Heart right ventricle (tissue), 16 donors: ENCODE measurements around the gene GSTCD. TPM values are rescaled to one million over a fixed set of nuclear protein-coding genes. Genes with fewer than 3 reads are reported as not detected.

Experiments used
- ATAC-seq, 8 donors: fragments of 200-7000 bp; cut with Tn5 transposase; one replicate each; pipeline ENCODE4 v1.9.1; 2020; ENCODE audit warnings: mild to moderate bottlenecking in 8 of 8, moderate library complexity in 8 of 8, moderate number of reproducible peaks in 1 of 8
- DNase-seq, 2 donors: peaks; one replicate each; pipeline ENCODE4 v3.0.0-alpha.2; 2020
- H3K27ac ChIP-seq, 10 donors: fragments of 200-600 bp; sonication (generic) in 2 of 10; one replicate each; pipeline versions ENCODE4 v1.5.0 to v1.8.0; 2020 to 2022; ENCODE audit warnings: mild to moderate bottlenecking in 3 of 10
- H3K27me3 ChIP-seq, 7 donors: fragments of 200-600 bp; one replicate each; pipeline ENCODE4 v1.8.0; 2021 to 2022; ENCODE audit warnings: mild to moderate bottlenecking in 2 of 7
- H3K36me3 ChIP-seq, 9 donors: fragments of 200-600 bp; sonication (generic) in 1 of 9; one replicate each; pipeline versions ENCODE4 v1.5.0 to v1.8.0; 2020 to 2022; ENCODE audit warnings: mild to moderate bottlenecking in 2 of 9
- H3K4me1 ChIP-seq, 9 donors: fragments of 200-600 bp; sonication (generic) in 1 of 9; one replicate each; pipeline versions ENCODE4 v1.5.0 to v1.8.0; 2020 to 2022; ENCODE audit warnings: mild to moderate bottlenecking in 4 of 9
- H3K4me3 ChIP-seq, 10 donors: fragments of 200-600 bp; sonication (generic) in 2 of 10; one replicate each; pipeline versions ENCODE4 v1.5.0 to v1.8.0; 2020 to 2022; ENCODE audit warnings: mild to moderate bottlenecking in 7 of 10, moderate library complexity in 2 of 10
- H3K9me3 ChIP-seq, 11 donors: fragments of 200-600 bp in 10 of 11; sonication (generic) in 2 of 11; one replicate each; pipeline versions ENCODE4 v1.5.0 to v1.8.0; 2013 to 2022; ENCODE audit warnings: mild to moderate bottlenecking in 2 of 11, control low read depth in 1 of 11, moderate library complexity in 1 of 11
- CTCF ChIP-seq, 9 donors: fragments of 200-600 bp; sonication (generic) in 2 of 9; IDR thresholded peaks; one replicate each; pipeline versions ENCODE4 v1.5.0 to v1.8.0; 2021 to 2022; ENCODE audit warnings: antibody characterized with exemption in 9 of 9, mild to moderate bottlenecking in 5 of 9, moderate library complexity in 1 of 9
- WGBS, 2 donors: extraction: QIAGEN DNeasy Blood & Tissue Kit; methylation state at CpG; one replicate each; pipeline ENCODE4 v1.1.7; 2013; ENCODE audit warnings: inconsistent platforms in 1 of 2; 5-methylcytosine and 5-hydroxymethylcytosine counted together
- intact Hi-C, 10 donors: fragments of 100-400 bp; cut with DNase I; formaldehyde crosslinking; loops; one replicate each; pipeline versions ENCODE4 v1.11.1 to v1.14.2; 2022
- polyA plus RNA-seq, 2 donors: library from polyadenylated mRNA; stranded (reverse); fragments of 200-250 nt; gene quantifications; one replicate each; pipeline ENCODE4 v1.2.3, GENCODE V29; 2013
- total RNA-seq, 10 donors: library from RNA; stranded (reverse); fragmentation: NEBNext Ultra II Directional in 3 of 10; extraction: Animal tissue kit (Norgen Biotek cat#: 25700) in 3 of 10; gene quantifications; one replicate each; pipeline versions ENCODE4 v1.2.1 to v1.2.4, GENCODE V29; 2021 to 2023
- donor health status: Arrhythmogenic right ventricular cardiomyopathy.
- donor health status: ischemic (EF 13 %, LVEDD 7.1; RV severe dilation, severe dysfunction).
- donor health status: healthy with polysubstance abuse.
- donor health status: DM: no; HTN: yes; CAD: no.
- donor health status: DM: no; HTN: no; CAD: no.
- donor health status: ischemic (EF 25% LVEDD 6.9; RV normal size, moderate dysfunction).
- donor health status: ischemic (EF 25% LVEDD 5.7; RV mildly dilated, moderate dysfunction).
- donor health status: healthy.
- donor health status: DM: yes; HTN: yes; CAD: no.
- donor health status: Ischemic cardiomyopathy.
- donor health status: ischemic (EF 35%, LVEDD 5.7; RV mildly dilated, moderate dysfunction).
- donor health status: nonischemic (EF 11% LVEDD 7.7; RV severe dilation, severe dysfunction).
- donor health status: DM: yes; HTN: yes; CAD: no.
- donor health status: PGD.
- donor health status: ischemic (EF 29% LVEDD 5.4; RV normal size, mild dysfunction).
- donor health status: nonischemic (EF 23%, LVEDD 6.1; RV moderate dilation, normal function).

GSTCD gene
- total and polyA plus RNA-seq, 12 donors, result 0.66 to 5.9 (median 4.3) TPM

DNA sequence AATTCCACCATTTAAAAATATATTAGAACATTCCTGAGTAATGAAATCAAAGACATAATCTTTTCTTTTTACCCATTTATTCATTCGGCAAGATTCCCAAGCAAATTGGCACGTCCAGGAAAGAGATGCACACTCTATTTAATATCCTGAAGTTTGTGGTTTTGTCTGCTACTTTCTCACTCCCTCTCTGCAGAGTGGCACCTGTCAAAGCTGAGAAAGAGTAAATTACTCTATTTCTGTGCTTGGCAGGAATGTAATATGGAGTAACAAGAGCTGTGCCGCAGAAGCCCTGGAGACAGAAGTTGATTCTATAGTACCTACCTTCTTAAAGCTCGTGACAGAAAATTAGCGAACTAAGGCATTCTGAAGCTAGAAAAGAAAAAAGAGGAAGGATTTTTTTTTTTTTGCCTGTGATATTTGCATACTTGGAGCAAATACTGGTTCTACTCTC is 5.5 kb downstream of the GSTCD start:
- H3K9me3 ChIP-seq, result no peaks in the 10 kb centered on the region
- DNase-seq (no peak), ATAC-seq (no peak)
- 77 to 86% methylated on average over 5 of the region's 5 CpGs for WGBS, 2 donors
- intact Hi-C loops, result loop anchor here in 3 of 10 donors (10.0 kb wide), 2 partner anchors 491 to 569 kb away; partner anchors contain the start of gene TET2 (in 1 of the 3)
- H3K4me3 ChIP-seq, result peak overlapping the region in 1 of 10 donors; percentile 25
- H3K36me3 ChIP-seq, result peaks cover 0 to 3% (median 0%) of the 10 kb centered on the region in 9 donors
- H3K4me1 ChIP-seq, result peaks cover 0 to 30% (median 8%) of the 10 kb centered on the region in 9 donors
- H3K27ac ChIP-seq, result no peak overlapping the region
- TF ChIP-seq CTCF (IDR thresholded peaks at IDR 0.05), result no peak
- H3K27me3 ChIP-seq, result no peaks in the 10 kb centered on the region

DNA sequence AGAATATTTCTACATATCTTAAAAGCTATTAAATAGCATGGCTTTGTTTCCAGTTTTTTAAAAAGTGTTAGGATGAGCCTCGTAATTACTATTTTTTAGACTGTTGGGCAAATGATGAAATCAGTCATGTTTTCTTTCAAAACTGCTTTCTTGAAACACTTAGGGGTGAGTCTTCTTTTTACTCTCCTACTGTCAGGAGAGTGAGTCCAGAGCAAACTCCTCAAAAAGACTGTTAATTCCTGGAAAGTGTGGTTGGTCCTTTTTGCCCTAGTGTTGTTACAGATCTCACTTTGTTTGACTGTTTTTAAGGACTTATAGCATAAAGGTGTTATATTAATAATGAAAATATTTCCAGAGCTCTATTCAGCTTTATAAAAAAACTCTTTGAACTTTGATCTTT is 6.3 kb downstream of the GSTCD start:
- Histone ChIP-seq H3K9me3 (no peaks in the 10 kb centered on the region), H3K36me3 (peaks cover 0 to 9% (median 0%) of the 10 kb centered on the region in 9 donors), H3K27me3 (no peaks in the 10 kb centered on the region), H3K4me1 (peaks cover 0 to 21% (median under 1%) of the 10 kb centered on the region in 9 donors), H3K4me3 (no peak overlapping the region), H3K27ac (no peak overlapping the region)
- DNase-seq, result no peak
- WGBS, 2 donors, result 79 to 90% methylated on average over 1 of the region's 1 CpG
- no peak for ATAC-seq
- no peak for TF ChIP-seq CTCF (IDR thresholded peaks at IDR 0.05)
- intact Hi-C loops, result loop anchor here in 4 of 10 donors (5.0 to 10.0 kb wide), 3 partner anchors 490 to 573 kb away; partner anchors contain the start of gene TET2 (in 1 of the 4)

- Histone ChIP-seq H3K36me3 (peaks cover 0 to 18% (median 0%) of the 10 kb centered on the region in 9 donors), H3K4me1 (peaks cover 0 to 20% (median 0%) of the 10 kb centered on the region in 9 donors), H3K9me3 (no peaks in the 10 kb centered on the region), H3K27ac (no peak overlapping the region), H3K27me3 (no peaks in the 10 kb centered on the region), H3K4me3 (peak overlapping the region in 2 of 10 donors; percentile 3 to 17)
- intact Hi-C loops, result loop anchor here in 4 of 10 donors (5.0 to 10.0 kb wide), 3 partner anchors 489 to 573 kb away; partner anchors contain the start of gene TET2 (in 1 of the 4)
- 47% methylated on average over 4 of the region's 4 CpGs for WGBS, 2 donors
- DNase-seq (no peak), ATAC-seq (peak in 1 of 8 donors; percentile 45)
- TF ChIP-seq CTCF (IDR thresholded peaks at IDR 0.05), result peak; percentile 31 to 77 (median 62)
Observed at GRCh38 chr4:105715692-105716278, 7.2 kb downstream of the GSTCD start.

- WGBS, 2 donors, result 80 to 91% methylated on average over 2 of the region's 2 CpGs
- H3K4me3 ChIP-seq, result no peak overlapping the region
- no peak for ATAC-seq
Observed at GRCh38 chr4:105719204-105719603, 10.6 kb downstream of the GSTCD start.

More at GRCh38 chr4:105719204-105719603, 10.6 kb downstream of the GSTCD start:
- Histone ChIP-seq H3K4me1 (peaks cover 0 to 16% (median 0%) of the 10 kb centered on the region in 9 donors), H3K36me3 (peaks cover 0 to 19% (median 0%) of the 10 kb centered on the region in 9 donors), H3K27me3 (no peaks in the 10 kb centered on the region), H3K27ac (no peak overlapping the region), H3K9me3 (no peaks in the 10 kb centered on the region)
- intact Hi-C loops, result loop anchor here in 4 of 10 donors (5.0 to 10.0 kb wide), 3 partner anchors 486 to 577 kb away; partner anchors contain the start of gene TET2 (in 1 of the 4)
- DNase-seq, result no peak
- no peak for TF ChIP-seq CTCF (IDR thresholded peaks at IDR 0.05)
